ENCODE results near the gene SCGN.

SCGN gene

GRCh38 chr6:25617997-25618396, 34.0 kb upstream of the SCGN start:
- no peak for ATAC-seq

GRCh38 chr6:25619217-25619616, 32.8 kb upstream of the SCGN start:
- no peak for ATAC-seq
- TF ChIP-seq ZNF8 (CRISPR knock-in tag; IDR thresholded peaks at IDR 0.05) (no peak), OSR1 (CRISPR knock-in tag; IDR thresholded peaks at IDR 0.05) (no peak), ZFP30 (CRISPR knock-in tag; IDR thresholded peaks at IDR 0.05) (no peak), ZC3H10 (CRISPR knock-in tag; IDR thresholded peaks at IDR 0.05) (no peak), ZFP3 (CRISPR knock-in tag; IDR thresholded peaks at IDR 0.05) (no peak), ZNF565 (CRISPR knock-in tag; conservative IDR thresholded peaks at IDR 0.05; ENCODE audit: low read depth) (no peak)

More at GRCh38 chr6:25617997-25618396, 34.0 kb upstream of the SCGN start:
- no peak for TF ChIP-seq ZNF8 (CRISPR knock-in tag; IDR thresholded peaks at IDR 0.05)
- TF ChIP-seq TOX (CRISPR knock-in tag; IDR thresholded peaks at IDR 0.05; ENCODE audit: borderline replicate concordance) = no peak
- no peak for TF ChIP-seq OSR1 (CRISPR knock-in tag; IDR thresholded peaks at IDR 0.05)
- no peak for TF ChIP-seq TCF4 (CRISPR knock-in tag; IDR thresholded peaks at IDR 0.05; ENCODE audit: borderline replicate concordance)
- TF ChIP-seq ZFP3 (CRISPR knock-in tag; IDR thresholded peaks at IDR 0.05) = no peak
- TF ChIP-seq CSDC2 (CRISPR knock-in tag; IDR thresholded peaks at IDR 0.05) = no peak
- no peak for TF ChIP-seq ZNF565 (CRISPR knock-in tag; conservative IDR thresholded peaks at IDR 0.05; ENCODE audit: low read depth)
- no peak for TF ChIP-seq SNAI2 (CRISPR knock-in tag; IDR thresholded peaks at IDR 0.05)
- no peak for TF ChIP-seq ZFP30 (CRISPR knock-in tag; IDR thresholded peaks at IDR 0.05)
- TF ChIP-seq ZNF70 (CRISPR knock-in tag; IDR thresholded peaks at IDR 0.05) = no peak
- TF ChIP-seq PATZ1 (CRISPR knock-in tag; IDR thresholded peaks at IDR 0.05; ENCODE audit: borderline replicate concordance) = no peak

- no peak for ATAC-seq
- TF ChIP-seq ZFP3 (CRISPR knock-in tag; IDR thresholded peaks at IDR 0.05) (no peak), TCF4 (CRISPR knock-in tag; IDR thresholded peaks at IDR 0.05; ENCODE audit: borderline replicate concordance) (no peak), ARNTL (CRISPR knock-in tag; IDR thresholded peaks at IDR 0.05; ENCODE audit: borderline replicate concordance, low read depth) (no peak), ZFP30 (CRISPR knock-in tag; IDR thresholded peaks at IDR 0.05) (no peak), CSRNP3 (CRISPR knock-in tag; IDR thresholded peaks at IDR 0.05) (no peak), TSHZ2 (CRISPR knock-in tag; IDR thresholded peaks at IDR 0.05) (no peak), TOX (CRISPR knock-in tag; IDR thresholded peaks at IDR 0.05; ENCODE audit: borderline replicate concordance) (no peak), CSDC2 (CRISPR knock-in tag; IDR thresholded peaks at IDR 0.05) (no peak), ZC3H10 (CRISPR knock-in tag; IDR thresholded peaks at IDR 0.05) (no peak), OSR1 (CRISPR knock-in tag; IDR thresholded peaks at IDR 0.05) (no peak), ISL1 (CRISPR knock-in tag; IDR thresholded peaks at IDR 0.05) (no peak), ZNF70 (CRISPR knock-in tag; IDR thresholded peaks at IDR 0.05) (no peak), POU6F1 (CRISPR knock-in tag; IDR thresholded peaks at IDR 0.05; ENCODE audit: borderline replicate concordance, low read depth) (no peak), ZNF565 (CRISPR knock-in tag; conservative IDR thresholded peaks at IDR 0.05; ENCODE audit: low read depth) (no peak), PPARA (CRISPR knock-in tag; IDR thresholded peaks at IDR 0.05; ENCODE audit: borderline replicate concordance) (no peak), SNAI2 (CRISPR knock-in tag; IDR thresholded peaks at IDR 0.05) (no peak)
These were observed 31.6 kb upstream of the SCGN start for GRCh38 chr6:25620391-25620790.

GRCh38 chr6:25623065-25623464, 28.9 kb upstream of the SCGN start:
- no peak for ATAC-seq
- TF ChIP-seq CREB5 (CRISPR knock-in tag; IDR thresholded peaks at IDR 0.05; ENCODE audit: low read depth) = no peak
- no peak for TF ChIP-seq CSRNP3 (CRISPR knock-in tag; IDR thresholded peaks at IDR 0.05)
- no peak for TF ChIP-seq ESRRG (CRISPR knock-in tag; IDR thresholded peaks at IDR 0.05)
- no peak for TF ChIP-seq ZFP30 (CRISPR knock-in tag; IDR thresholded peaks at IDR 0.05)
- no peak for TF ChIP-seq SNAI2 (CRISPR knock-in tag; IDR thresholded peaks at IDR 0.05)
- TF ChIP-seq ARNTL (CRISPR knock-in tag; IDR thresholded peaks at IDR 0.05; ENCODE audit: borderline replicate concordance, low read depth) = no peak
- TF ChIP-seq ZNF70 (CRISPR knock-in tag; IDR thresholded peaks at IDR 0.05) = no peak

Measured in SK-N-SH treated with all-trans-retinoic acid at 6 μM for 48 hours (cell line).